GM10266 (cell line): ENCODE data around the gene IGFBP2.

Experiments
- DNase-seq: peaks from one replicate; pipeline ENCODE4 v3.0.0; 2012; ENCODE audit errors: extremely low spot score
- CTCF ChIP-seq: IDR thresholded peaks from 2 replicates; pipeline ENCODE4 v1.5.1; 2012; ENCODE audit warnings: mild to moderate bottlenecking, low read depth; ENCODE audit not compliant: control insufficient read depth, insufficient read depth; ENCODE audit errors: missing control alignments

Gene IGFBP2

GRCh38 chr2:216671791-216672343 lies 38.6 kb downstream of the IGFBP2 start:
- TF ChIP-seq CTCF: no peak
- DNase-seq: no peak

GRCh38 chr2:216672466-216672865 lies 39.2 kb downstream of the IGFBP2 start:
- DNase-seq: no peak
- TF ChIP-seq CTCF: no peak

GRCh38 chr2:216673021-216673420 lies 39.8 kb downstream of the IGFBP2 start:
- no peak for TF ChIP-seq CTCF
- no peak for DNase-seq

- DNase-seq: no peak
- TF ChIP-seq CTCF: no peak
These were observed 40.4 kb downstream of the IGFBP2 start for GRCh38 chr2:216673609-216674008.

GRCh38 chr2:216674376-216674775 lies 41.2 kb downstream of the IGFBP2 start:
- no peak for TF ChIP-seq CTCF
- DNase-seq: no peak

- DNase-seq: no peak
- no peak for TF ChIP-seq CTCF
These were observed 43.4 kb downstream of the IGFBP2 start for GRCh38 chr2:216676630-216677029.

- TF ChIP-seq CTCF: no peak
- no peak for DNase-seq
These were observed 44.3 kb downstream of the IGFBP2 start for GRCh38 chr2:216677439-216678097.
